NCI-H1436 (cell line): ENCODE results near the gene DCP1B.

Source experiments
- DNase-seq: peaks from one replicate; lab custom pipeline; 2025; lab: John Stamatoyannopoulos, UW

Gene DCP1B

DNA sequence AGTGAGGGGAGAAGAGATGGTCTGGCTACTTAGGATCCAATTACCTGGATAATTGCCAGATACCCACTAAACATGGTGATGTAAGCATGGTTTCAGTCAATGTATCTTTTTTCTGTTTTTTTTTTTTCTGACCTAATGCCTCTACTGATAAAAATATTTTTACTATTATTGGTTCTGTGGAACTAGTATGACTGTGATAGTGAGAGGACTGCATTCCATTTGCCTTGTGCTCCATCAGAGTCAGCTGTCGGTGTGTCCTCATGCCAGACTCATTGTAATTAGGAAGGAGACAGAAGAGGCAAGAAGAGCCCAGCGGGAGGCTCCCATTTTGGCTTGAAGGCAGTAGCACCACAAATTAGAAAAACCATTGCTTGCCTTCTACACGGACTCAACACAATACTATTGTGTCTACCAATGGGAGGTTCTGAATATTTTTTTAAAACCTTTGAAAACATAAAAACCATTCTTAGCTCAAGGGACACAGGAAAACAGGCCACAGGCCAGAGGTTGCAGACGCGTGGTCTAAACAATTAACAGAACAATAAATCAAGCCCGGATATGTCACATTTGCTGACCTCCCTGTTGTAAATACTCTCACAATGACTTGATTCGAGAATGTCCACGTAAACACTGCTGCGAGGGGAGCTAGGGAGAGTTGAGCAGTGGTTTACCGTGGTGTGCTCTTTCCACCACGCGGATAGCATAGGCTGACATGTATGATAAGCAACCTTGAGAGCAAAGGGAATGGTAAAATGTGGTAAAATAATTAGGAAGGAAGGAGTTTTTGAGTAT is 13.5 kb upstream of the DCP1B start:
- DNase-seq = no peak

DNA sequence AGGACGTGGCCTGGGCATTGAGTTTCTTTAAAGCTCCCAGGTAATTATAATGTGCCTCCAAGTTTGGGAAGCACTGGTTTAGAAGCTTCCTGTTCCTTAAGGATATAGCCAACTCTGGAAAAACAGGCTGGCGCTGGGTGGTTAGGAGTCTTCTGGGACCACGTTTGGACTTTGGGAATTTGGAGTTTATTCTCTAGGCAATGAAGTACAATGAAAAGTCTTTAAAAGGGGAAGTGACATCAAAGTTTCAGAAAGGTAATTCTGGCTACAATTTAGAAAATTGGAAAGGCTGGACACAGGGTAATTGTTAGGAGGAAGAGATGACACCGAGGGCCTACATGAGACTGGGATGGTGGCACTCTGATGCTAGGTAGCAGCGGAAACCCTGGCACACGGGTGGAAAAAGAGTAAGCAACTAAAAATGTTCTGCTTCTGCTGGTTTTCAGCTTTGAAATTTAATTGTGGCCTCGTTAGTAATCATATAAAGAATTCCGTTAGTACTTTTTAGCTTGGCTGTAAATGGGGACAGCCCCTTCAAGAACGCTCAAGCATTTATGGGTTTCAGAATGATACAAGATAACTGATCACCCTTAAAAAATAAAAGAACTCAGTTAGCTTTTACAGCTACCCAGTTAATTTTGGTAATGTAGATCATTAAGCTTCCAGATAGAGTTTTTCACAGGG is 12.7 kb upstream of the DCP1B start:
- DNase-seq = no peak

DNA sequence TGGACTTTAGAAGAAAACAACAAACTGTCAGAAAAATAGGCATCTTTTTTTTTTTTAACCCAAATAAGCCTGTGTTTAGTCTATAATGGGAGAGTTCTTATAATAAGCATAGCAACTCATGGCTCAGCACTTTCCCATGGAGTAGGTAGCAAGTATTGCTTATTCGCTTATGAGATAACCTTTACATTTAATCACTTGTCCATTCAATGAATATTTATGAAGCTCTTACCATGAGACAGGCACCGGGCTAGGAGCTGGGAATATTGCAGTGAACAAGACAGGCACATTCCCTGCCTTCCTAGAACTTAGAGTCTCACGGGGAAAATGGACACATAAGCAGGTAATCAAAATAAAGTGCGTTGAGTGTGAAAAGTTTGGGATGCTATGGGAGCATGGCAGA is 10.0 kb upstream of the DCP1B start:
- DNase-seq = no peak

DNA sequence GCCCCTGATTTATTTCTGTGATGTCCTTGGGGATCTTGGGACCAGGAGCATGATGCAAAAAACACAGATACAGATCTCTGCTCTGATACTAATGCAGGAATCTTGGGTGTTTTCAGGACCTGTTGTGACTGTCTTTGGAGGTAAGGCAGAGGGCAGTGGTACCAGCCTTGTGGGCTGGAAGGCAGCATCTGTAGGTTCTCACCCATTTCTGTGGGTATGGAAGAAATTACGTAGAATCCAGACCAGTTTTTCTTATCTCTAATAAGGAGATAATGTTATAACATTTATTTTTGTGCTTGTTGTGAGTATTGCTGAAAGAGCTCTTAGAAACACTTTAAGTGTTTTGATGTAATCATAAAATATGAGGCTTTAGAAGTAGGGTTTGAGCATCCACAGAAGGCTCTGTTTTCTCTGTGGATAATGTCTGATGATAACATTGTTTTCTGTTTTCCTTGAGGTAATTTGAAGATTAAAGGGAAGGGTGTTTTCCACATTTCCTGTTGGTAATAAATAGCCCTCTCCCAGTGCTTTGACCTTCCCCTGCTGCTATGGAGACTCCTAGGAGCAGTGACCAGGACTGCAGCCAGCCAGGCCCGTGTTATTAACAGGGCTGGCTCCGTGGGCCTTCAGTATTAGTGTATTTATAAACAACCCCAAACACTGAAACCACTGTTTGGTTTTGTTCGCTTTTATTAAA is 9.4 kb upstream of the DCP1B start:
- no peak for DNase-seq

DNA sequence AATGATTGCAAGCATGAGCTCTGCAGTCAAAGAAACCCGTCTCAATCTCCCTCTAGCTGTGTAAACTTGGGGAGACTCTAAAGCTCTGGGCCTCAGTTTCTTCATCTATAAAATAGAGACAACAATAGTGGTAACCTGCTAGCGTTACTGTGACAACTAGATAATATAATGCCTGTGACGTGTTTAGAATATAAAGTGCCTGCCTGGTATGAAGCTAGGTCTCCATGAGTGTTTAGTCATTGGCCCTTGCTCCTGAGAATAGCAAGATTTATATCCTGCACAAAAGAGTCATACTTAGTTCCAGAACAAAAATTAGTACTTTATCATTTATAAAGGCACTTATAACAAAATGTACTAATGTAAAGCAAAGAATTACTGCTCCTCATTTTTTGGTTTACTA is 8.8 kb upstream of the DCP1B start:
- DNase-seq = no peak

DNA sequence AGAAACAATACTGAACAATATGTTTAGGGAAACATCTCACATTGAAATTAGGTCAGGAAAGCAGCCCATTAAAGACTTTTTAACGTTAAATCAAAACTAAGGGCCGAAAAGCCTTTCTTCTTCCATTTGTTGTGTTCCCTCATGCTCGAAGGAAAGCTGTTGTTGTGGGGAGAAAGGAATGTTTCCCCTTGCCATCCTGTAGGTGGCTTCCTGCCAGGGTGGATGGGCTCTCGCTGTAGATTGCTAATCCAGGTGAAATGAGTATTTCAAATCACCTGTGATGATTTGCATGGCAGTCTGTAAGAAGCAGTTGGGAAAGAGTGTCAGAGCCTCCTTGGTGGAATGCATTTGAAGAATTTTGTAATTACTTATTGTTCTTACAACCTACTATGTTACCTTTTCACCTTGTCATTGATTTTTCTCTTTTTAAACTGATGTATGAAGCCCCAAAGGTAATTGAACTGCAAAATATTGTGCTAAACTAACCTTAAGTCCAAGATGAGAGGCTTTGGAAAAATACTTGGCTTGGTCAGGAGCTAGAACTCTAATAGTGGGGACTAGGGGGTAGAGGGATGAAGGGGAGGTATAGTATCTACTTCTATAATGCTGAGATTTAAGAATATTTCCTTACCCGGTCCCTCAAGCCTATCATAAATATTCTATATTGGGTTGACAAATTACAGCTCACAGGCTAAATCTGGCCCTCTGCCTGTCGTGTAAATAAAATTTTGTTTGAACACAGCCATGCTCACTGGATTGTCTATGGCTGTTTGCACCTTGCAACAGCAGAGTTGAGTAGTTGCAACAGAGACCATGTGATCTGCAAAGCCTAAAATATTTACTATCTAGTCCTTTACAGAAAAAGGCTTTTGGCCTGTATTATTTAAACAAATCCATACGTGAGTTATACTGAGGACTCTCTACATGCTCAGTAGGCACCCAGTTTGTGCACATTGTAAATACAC is 7.7 kb upstream of the DCP1B start:
- no peak for DNase-seq

DNA sequence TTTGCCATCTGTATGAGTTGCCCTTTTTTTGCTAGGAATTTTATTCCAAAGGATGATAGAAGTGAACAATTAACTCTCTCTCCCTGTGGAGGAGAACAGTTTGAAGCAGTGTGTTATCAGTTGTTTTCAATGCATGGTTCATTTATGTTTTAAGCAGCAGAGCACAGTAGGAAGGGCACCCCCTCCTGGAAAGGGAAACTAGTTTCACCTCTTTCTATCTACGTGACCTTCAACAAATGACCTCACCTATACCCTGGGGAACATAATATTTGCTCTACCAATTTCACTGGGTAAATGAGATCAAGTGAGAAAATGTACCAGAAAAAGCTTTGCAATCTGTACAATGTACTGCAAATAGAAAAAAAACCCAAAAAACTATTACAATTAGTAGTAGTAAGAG is 5.4 kb upstream of the DCP1B start:
- DNase-seq = no peak

DNA sequence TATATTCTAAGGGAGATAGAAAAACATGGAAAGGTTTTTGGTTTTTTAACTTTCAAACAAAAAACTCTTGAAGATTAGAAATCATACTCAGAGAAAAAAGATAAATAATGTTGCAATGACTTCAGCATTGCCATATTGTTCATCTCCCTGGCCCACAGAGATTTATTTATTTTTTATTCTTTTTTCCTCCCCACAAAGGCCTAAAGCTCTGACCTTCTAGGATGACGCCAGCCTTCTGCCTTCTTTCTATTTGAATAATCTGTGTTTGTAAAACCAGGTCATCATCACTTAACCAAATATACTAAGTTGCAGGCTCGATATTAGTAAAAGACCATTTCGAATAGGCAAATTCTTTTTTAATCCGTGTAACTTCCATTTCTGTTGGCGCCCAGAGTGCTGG is 4.4 kb upstream of the DCP1B start:
- no peak for DNase-seq

DNA sequence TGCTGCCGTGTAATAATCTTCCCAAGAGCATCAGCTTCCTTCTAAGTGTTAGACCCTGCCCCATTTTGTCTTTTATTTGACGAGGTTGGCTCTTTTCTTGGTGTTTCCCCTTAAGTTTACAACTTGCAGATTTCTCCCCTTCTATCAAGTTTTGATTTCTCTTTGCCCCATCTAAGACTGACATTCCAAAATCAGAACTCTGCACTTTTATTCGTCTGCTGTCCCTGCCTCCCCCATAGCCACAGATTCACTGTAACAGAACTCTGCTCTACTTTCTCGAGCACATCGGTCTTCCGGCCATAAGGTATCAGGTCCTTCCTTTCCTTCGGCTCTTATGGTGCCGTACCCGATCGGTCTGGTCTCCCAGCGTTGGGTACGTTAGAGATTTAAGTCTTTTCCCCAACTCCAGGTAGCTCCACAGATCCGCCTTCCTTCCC is 563 bp downstream of the DCP1B start:
- DNase-seq = no peak

DNA sequence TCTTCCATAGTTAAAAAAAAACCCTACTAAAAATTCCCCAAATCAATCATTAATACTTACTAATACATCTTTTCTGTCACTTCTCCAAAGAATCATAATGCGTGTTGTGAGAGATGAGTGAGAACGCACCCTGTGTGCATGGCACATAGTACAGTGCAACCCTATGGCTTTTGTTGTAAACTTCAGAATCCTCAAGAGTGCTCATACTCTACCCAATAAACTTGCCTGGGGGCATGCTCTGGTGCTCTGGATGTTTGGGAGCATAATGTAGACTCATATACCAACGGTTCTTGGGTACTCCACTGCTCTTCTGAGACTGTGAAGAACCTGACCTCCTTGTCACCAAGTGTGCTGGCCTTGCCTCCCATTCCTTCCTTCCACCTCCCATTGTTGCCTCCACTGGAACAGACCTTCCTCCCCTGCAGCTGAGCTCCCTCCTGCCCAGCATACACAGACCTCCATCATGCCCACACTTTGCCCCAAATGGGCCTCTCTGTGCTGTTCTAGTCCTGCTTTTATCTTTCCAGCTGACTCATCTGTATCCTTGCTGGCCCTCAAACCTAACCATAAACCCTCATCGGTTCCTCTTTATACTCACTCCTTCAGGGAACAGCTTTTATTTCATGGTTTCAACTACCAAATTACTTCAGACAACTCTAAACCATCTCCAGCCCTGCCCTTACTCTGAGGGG is 8.9 kb downstream of the DCP1B start:
- no peak for DNase-seq

DNA sequence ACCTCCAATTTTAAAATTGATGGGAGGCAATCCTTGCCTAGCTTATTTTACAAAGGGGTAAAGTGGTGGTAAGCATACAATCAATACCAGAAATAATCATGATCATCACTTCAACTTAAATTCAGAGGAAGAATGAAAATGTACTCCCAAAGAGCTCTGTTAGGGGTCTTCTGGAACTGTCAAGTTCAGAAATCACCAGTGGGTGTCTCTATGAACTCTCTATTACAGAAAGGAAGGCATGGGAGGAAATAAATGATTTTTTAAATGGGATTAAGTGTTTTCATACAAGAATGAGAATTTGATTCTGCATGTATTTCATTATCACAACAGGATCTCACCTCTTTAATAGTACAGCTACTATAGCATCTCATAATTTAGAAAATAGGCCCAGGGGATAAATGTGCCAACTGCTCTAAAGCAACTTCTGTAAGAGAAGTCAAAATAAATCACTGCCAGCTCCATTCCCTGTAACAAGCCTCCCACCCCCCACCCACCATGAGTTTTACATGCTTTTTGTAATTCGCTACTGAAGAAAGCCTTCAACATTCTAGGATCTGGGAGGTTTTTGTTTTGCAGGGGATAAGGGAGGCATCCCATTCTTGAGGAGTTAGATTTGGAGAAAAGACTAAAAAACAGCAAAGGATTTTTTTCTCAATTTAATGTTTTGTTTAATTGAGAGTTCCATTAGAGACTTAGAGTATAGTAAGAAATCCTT is 9.7 kb downstream of the DCP1B start:
- DNase-seq = no peak

DNA sequence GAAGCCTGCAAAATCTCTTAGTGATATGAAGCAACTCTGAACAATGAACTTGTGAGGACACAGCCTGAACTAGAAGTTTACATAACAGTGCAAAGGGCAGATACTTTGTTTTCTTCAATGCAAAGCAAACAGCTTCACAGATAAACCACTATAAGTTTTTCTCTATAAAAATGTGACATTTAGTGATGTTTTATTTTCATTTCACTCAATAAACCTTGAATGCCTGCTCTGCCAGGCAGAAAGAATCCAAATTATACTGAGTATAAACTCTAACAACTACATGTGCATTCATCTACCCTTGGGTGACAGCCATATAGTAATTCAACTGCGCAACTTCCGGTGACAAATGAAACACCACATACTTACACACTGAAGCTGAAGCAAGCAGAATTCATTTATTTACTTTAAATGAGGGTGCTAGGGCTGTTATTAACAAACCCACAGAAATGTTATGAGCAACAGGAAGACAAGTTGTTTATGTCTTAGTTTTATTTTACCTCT is 10.3 kb downstream of the DCP1B start:
- DNase-seq = no peak

DNA sequence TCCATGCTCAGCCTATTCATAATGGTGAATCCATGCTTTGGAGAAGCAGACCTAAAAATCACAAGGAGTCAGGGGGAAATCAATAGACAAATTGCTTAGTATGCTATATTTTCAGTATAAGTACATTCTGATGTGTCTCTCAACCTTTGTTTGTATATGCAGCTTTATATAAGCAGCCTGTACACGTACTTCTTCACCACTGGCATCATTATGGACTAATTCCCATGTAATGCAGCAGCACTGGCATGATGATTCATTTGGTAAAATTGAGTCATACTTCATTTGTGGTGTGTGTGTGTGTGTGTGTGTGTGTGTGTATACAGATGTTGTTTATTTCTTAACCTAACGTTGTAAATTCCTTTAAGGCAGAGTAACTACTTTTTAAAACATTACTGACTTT is 10.9 kb downstream of the DCP1B start:
- no peak for DNase-seq

DNA sequence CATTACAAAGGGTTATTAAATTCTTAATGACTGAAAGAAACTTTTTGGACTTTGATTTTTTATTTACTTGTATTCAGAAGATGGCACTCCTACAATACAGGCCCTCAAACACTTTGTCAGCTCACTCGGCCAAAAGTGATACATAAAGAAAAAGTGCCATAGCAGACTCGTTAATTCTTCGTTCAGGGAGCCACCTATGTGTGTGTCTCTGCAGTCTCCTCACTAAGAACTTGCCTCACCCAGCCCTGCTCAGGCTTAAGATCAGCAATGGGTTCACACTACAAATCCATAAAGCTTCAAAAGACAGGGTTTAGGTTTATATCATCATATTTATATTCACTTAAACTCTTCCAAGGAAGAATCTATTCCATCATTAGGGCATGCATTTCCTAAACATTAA is 11.5 kb downstream of the DCP1B start:
- no peak for DNase-seq

DNA sequence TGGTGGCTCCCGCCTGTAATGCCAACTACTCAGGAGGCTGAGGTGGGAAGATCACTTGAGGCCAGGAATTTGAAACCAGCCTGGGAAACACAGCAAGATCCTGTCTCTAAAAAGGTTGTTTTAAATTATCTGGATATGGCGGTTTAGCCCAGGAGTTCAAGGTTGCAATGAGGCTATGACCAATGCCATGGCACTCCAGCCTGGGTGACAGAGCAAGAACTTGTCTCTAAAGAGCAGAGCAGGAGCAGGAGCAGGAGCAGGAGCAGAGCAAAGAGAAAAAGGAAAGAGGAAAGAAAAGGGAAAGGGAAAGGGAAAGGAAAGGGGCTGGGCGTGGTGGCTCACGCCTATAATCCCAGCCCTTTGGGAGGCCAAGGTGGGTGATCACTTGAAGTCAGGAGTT is 15.1 kb downstream of the DCP1B start:
- no peak for DNase-seq

DNA sequence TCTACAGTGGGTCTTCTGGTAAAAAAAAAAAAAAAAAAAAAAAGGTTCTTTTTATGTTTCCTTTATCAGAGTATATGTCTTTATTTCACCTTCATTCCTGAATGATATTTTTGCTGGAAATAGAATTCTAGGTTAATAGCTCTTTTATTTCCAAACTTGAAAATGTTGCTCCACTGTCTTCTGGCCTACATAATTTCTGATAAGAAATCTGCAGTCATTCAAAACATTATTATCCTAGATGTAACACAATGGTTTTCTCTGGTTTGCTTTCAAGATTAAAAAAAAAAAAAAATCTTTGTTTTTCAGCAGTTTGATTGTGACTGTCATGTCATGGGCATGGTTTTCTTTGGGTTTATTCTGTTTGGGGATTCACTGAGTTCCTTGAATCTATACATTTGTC is 19.5 kb downstream of the DCP1B start:
- no peak for DNase-seq

DNA sequence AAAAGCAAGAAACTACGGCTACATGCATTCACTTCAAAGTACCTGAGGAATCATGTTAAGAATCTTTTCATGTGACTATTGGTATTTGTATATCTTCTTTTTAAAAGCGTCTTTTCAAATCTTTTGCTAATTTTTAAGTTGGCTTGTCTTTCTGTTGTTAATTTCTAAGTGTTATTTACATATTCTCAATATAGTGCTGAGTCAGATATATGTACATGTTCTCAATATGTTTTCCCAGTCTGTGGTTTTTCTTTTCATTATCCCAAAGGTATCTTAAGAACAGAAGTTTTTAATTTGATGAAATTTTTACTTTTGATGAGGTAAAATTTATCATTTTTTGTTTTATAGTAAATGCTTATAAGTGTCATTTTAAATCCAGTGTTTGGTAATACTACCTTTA is 24.0 kb downstream of the DCP1B start:
- DNase-seq = no peak

DNA sequence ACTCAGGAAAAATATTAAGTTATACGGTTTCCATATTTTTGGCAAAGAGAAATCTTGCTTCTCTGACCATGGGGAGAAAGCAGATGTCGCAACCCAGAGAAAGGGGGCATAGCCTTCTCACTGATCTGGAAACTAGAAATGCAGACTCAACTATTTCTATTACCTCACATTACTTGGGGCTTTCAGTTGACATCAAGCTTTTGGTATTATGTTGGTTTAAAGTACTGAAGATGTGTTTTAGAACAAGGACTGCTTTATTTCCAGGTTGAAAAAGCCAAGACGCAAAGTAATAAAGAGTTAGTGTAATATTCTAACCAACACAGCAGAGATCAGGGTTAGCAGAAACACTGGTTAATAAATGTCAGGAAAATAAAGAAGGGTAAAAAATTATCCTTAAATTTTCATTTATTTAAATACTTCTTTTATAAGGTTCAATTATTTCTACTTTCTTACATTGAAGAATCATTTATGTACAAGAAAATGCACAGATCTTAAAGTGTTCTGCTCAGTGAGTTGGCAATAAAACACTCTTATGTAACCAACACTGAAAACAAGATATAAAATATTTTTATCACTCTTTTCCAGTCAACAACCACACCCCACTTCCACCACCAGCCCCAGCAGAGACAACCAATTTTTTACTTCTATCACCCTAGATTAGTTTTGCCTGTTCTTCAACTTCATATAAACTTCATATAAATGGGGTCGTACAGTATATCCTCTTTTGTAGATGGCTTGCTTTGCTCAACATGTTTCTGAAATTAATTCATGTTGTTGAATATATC is 26.0 kb downstream of the DCP1B start:
- DNase-seq = no peak

DNA sequence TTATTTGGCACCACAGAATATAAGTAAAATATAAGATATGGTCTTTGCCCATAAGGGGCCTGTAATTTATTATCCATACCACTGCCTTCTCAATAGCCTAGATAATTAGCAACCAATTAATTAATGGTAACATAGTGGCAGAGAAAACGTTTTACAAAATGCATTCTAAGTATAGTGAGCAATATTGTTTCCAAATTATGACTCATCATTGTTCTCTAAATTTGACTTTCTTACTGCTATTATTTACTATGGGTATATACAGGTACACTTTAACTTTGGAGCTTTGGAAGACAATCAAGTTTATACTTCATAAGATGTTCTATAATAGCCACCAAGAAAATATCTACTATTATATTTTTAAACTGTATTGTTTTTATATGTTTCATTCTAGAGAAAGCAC is 26.7 kb downstream of the DCP1B start:
- DNase-seq = no peak

DNA sequence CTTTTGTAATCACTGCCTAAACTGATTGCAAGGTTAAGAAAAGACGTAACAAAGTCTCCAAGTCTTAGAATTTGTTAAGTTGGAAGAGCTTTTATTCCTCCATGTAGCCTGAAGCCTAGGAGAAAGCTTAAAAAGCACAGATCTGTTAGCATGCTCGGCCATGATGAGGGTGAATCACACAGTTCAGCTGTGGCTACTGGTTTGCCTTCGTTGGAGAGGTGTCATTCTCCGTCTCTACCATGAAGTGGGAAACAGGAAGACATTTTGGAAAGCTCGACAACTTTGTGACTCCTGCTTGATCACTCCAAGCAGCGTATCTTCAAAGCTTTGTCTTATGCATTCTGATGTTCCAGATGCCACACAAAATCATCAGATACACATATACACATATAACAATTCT is 27.1 kb downstream of the DCP1B start:
- no peak for DNase-seq
